ENCODE data around the gene AKR1B1.

Gene AKR1B1

DNA sequence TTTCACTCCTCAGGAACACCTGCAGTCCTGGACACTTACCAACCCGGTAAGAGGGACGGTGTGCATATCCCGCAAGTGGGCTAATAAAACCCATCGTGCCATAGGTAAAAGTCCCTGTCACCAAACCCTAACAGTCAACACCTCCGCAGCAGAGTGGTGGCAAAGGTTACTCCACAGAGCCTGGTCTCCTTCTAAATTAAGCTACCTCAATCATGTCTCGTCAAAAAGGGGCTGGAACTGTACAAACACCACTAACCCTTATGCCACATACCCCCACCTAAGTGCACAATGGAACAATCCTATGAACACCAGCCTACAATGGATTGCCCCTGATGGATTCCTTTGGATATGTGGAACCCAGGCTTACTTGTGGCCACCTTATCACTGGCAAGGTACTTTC is 9.6 kb upstream of the AKR1B1 start:
- no peak for DNase-seq

DNA sequence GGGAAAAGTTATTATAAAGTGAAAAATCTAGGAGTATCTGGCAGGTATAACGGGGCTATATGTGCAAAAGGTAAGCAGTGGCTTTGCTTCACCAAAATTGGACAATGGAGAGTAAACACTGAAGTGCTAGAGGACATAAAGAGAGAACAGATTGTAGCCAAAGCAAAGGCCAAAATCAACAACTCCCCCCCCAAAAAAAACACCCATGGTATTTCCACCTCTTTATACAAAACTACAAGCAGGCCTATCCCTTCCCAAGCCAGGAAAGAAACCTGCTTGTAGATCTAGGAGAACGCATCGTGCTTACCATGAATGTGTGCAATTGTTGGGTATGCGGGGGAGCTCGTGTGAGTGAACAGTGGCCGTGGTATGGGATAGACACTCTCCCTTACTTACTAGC is 9.2 kb upstream of the AKR1B1 start:
- no peak for DNase-seq

DNA sequence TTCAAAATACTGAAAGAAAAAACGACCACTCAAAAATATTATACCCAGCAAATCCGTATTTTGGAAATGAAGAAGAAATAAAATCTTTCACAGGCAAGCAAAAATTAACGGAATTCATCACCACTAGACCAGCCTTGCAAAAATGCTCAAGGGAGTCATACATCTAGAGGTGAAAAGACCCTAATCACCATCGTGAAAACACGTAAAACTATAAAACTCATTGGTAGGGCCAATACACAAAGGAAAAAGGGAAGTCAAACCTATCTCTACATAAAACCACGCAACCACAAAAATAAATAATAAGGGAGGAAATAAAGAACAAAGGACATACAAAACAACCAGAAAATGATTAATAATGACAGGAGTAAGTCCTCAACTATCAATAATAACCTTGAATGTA is 6.6 kb upstream of the AKR1B1 start:
- DNase-seq: no peak

DNA sequence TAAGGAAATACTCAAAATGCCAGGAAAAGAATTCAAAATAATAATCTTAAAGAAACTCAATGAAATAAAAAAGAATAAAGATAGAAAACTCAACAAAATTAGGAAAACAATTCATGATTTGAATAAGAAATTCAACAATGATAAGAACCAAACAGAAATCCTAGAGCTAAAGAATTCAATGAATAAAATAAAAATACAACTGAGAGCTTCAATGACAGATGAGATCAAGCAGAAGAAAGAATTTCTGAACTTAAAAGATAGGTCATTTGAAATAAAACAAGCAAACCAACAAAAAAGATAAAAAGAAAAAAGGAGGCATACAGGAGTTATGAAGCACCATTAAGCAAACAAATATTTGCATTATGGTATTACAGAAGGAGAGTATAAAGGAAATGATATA is 5.6 kb upstream of the AKR1B1 start:
- no peak for DNase-seq

DNA sequence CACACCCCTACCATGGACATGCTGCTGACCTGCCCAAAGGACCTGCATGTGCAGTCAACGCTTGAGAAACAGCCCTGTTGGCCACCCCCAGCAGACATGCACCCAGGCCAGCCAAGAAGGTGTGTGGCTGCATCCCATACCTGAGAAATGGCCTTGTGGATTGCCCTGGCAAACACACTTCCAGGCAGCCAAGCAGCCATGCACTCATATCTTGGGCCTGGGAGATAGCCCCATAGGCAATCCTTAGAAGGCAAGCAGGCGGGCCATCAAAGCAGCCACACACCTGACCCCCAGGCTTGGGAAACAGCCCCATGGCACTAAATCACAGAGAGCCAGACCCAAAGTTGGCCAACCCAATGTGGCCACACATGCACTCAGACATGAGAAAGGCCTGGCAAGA is 4.9 kb upstream of the AKR1B1 start:
- no peak for DNase-seq

DNA sequence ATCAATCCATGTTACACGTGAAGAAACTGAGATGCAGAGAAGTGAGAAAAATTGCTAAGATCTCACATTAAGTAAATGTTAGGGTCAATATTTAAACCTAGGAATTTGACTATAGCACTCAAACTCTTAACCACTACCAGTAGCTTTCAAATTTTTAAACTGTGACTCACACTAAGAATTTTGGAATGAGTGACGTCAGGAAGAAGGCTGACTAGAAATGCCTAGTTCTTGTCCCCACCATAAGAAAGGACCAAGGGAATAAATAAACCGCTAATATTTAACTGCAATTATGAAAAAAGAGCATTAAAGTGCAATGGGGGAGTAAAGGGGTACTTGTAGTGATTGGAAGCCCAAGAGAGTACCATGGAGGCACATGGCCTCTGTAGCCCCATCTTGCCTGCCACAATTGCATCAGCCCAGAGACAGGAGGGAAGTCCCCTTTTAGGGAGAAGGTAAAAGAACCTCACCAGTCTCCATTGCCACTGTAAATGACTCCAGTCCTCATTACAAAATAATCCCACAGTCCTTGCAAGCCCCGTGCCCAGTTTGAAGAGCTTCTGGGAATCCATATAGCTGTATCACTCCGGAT is 3.5 kb upstream of the AKR1B1 start:
- no peak for DNase-seq

DNA sequence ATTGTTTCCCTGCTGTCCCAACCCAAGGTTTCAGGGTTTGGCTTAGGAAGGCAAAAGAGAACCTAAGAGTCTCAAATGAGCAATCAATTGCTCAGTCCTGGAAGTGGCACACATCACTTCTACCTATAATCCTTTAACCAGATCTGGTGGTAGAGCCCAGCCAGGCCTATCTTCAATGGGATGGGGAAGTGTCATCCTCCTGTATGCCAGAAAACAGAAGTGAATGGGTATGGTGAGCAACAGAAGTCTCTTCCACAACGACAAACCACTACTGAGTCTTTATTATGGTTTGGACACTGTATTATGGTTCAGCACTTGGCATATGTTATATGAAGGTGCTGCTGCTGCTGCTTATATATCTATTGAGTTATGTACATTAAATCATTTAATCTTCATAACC is 3.0 kb upstream of the AKR1B1 start:
- no peak for DNase-seq

DNA sequence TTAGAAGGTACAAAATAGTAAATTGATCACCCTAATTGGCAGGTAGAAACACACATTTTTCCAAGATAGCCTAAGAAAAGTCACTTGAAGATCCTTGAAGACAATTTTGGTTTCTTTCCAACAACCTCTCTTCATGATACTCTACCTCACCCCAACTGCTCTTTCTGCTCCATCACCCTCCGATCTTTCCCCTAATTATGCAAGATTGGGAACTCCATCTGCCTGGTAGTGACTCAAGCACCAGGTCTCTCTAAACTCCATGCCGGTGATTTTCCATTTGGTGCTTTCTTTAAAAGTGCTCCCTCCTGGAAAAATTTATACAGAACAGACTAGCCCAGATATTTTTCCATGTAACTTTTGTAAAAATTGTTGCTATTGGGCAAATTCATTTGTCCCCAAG is 1.1 kb upstream of the AKR1B1 start:
- no peak for DNase-seq

DNA sequence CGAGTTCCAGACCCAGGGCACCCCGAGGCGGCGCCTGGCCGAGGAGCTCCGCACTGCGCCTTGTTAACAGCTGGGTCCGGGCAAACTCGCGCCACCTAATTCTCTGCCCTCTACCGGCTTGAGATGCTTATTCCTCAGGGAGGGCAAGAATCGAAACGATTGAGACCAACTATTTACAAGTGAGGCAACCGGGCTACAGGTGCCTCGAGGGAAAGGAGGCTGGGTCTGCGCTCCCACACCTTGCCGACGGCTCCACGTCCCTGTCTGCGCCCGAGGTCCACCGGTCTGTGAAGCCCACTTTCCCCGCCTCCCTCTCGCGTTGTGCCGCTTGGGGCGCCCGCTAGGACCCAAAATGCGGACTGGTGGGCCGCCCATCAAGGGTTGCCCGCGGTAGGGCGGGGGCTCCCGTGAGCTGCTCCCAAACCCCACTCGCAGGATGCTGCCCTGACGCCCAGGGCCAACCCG is 527 bp downstream of the AKR1B1 start:
- DNase-seq: peak; percentile 63

DNA sequence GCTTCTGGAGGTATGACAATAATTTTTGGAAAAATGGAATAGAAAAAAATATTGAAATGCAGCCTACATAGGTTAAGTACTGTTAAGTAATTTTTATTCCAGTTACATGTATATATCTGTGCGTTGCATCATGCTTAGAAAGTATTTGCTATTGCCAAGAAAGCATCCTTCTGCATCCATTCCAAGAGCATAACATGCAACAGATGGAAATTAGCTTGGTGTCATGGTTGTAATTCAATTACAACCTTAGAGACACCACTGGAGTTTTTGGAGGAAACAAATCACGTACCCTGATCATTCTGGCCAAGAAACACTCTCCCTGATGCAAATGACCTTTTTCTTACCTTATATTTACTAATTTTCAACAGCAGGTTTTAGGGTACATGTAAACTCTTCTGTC is 1.7 kb downstream of the AKR1B1 start:
- DNase-seq: no peak

DNA sequence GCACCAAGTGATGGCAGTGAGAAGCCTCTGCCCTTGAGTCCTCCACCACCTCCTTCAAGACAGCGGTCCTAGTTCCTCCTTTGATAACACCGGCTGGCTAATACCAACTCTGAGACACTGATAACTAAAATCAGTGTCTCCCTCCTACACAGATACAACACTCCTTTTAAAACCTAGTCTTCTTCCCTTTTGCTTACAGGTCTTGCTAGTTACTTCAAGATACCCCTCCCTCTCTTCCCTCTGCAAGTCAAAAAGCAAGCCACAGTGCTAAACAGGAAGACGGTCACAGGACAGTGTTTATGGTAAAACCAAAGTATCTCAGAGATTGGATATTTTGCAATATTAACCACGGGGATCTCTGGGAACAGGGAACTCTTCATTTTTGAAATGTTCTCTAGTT is 4.6 kb downstream of the AKR1B1 start:
- no peak for DNase-seq

DNA sequence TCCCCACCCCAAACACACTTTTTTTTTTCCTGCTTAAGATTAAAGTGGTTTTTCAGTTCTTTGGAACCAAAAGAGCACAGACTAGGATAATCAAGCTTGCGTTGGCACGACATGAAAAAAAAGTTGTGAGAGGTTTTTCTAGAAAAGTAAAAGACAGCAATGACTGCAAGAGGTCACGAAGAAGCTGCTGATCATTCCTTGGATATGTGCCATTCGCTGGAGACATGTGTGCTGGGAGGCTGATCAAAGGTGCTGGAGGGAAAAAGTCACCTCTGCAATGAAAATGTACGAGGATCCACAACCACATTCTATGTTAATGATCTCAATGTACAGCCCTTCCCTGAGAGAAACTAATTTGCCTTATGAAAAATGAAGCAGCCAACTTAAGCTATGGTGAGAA is 5.4 kb downstream of the AKR1B1 start:
- DNase-seq: no peak

DNA sequence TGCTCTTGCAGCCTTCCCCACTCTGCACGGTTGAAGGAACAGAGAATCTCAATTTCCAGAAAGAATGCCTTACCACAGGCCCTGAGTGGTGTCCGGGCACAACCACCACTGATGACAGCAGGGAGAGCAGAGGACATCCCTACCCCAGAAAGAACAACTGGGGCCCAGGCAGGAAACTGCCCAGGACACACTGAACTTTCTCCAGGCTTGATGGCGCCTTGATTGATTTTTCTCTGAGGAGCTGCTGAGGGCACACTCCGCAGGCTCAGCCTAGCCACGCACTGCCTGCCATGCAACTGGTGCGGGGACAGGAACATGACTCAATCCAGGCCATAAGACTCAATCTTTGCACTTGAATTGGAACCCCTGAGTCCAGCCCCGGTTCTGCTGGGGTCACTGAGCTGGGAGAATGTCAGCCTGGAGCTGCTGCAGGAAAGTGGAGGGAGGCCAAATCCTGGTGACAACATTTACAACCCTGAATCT is 5.9 kb downstream of the AKR1B1 start:
- no peak for DNase-seq

DNA sequence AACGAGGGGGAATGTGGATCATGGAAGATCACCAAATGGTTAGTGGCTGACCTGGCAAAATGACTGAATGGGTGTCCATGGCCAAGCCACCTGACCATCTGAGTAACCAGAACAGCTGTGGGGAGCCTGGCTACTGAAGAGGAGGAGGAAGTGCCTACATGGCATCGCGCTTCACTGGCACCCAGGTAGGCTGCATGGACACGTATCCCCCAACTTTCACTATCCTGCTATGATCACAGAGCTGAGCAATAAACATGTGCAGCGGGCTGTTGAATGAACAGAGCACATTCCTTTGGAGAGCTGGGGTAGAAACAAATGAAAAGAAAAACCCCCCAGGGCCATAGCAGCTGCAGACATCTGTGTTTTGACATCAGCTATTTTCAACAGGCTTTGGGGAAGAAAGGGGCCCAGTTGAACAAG is 6.5 kb downstream of the AKR1B1 start:
- no peak for DNase-seq

DNA sequence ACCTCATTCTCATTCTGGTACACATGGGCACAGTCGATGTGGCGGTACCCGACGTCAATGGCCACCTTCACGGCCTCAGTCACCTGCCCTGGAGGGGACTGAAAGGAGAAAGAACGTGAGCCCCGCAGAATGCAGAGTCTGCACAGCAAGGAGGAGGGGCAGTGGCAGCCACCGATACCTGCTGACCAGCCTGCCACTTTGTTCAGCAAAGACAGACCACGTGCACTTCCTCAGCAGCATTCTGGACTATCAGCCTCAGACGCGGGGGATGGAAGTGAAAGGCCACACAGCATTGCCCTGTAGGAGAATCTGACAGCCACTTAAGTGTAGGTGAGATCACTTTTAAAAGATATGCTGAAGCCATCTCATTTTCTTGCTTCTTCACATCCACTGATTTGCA is 7.2 kb downstream of the AKR1B1 start:
- no peak for DNase-seq

DNA sequence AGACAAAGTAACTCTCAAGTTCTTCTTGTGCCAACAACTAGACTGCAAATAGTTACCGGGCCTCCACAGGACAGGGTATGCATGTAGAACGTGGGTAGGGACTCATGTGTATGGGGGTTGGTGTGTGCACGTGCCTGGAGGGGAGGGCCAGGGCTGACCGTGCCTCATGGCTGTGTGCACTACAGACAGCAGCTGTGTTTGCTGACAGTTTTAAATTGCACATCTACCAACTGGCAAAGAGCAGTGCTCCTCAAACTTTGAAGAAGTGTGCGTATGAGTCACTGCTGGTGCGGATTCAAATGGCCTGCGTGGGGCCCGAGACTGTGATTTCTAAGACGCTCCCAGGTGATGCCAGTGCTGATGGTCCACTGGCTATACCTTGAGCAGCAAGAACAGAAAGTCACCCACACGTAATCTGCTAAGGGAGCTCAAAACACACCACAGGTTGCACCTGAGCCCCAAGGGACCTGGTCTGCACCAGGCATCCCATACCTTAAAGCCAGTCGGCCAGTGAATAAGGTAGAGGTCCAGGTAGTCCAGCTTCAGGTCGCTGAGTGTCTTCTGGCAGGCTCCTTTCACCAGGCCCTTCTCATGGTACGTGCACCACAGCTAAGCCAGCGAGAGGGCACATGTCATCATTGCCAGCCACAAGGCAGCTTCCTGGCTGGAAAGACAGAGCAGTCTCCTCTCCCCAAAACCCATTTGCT is 8.5 kb downstream of the AKR1B1 start:
- DNase-seq: no peak

DNA sequence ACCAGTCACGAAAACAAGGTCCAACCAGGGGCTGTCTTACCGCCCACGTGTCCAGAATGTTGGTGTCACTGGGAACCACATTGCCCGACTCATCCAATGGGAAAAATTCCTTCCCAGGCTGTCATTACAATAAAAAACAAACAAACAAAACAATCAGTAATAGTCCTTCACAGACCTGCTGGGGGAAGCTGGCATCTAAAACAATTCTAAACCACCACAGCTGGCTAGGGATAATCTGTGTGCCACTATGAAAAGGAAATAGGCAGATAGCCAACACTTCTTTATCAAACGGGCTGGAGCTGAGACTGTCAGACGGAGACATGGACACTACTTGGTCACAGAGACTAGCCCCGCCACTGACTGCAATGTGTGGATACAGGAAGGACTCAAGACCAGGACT is 9.2 kb downstream of the AKR1B1 start:
- DNase-seq: no peak

DNA sequence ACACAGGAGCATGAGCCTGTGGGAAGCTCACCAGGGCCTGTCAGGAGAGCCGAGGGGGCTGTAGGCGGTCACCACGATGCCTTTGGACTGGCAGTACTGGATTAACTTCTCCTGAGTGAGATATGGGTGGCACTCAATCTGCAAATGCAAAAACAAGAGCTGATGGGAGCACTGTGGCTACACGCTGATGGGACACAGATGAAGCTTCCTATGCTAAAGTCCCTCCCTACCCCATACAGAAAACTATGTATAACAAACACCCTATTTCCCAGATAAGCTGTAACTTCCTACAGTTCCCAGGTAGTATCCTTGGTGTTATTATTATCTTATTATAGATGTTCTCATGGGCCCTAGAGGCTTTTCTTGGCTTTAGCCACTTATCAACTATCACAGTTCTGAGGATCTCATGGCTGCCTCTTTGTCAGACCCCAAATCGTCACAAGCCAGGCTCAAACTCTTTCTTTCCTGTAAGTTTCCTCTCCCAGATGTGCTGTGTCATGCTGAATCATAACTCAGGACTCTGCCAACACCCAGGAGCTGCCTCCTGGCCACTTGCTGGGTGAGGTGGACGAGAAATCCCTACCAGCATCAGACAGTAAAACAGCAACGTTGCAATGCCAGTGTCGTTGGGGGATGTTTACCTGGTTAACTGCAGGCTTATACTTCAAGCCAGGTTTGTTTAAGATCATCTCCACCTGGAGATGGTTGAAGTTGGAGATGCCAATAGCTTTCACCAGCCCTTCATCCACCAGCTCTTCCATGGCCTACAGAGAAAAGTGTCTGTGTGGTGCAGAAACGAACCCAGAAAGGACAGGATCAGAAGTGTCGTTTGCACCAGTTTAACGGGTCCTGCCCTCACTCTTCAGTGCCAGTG is 10.3 kb downstream of the AKR1B1 start:
- no peak for DNase-seq

DNA sequence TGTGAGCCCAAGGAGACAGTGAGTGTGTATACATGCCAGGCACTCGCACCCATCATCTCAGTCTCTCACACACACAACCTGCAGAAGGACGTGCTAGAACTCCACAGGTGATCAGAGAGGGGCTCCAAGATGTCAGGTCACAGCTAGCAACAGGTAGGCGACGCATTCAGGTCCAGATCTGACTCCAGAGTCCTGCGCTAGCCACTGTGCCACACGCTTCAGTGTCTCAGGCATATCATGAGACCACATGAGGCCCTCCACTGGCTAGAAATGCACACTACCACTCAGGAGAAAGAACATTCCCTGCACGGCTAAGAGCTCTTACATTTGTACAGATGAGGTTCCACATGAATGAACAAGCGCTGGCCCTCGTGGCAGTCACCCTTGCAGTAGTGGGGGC is 11.5 kb downstream of the AKR1B1 start:
- no peak for DNase-seq

DNA sequence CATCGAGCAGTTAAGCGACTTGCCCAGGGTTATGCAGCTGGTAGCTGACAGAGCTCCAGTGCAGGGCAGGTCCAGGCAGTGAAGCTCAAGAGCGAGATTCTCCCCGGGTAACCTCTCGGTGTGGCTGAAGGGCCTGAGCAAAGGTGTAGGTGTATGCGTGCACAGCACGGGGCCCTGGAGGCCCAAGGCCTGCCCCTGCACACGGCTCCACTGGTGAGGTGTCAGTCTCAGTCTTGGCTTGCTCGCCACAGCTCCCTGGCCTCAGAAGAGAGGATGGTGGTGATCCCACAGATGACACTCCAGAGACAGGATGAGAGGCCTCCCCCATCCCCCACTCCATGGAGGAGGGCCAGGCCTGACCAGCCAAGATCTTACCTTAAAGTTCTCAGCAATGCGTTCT is 12.0 kb downstream of the AKR1B1 start:
- DNase-seq: no peak

DNA sequence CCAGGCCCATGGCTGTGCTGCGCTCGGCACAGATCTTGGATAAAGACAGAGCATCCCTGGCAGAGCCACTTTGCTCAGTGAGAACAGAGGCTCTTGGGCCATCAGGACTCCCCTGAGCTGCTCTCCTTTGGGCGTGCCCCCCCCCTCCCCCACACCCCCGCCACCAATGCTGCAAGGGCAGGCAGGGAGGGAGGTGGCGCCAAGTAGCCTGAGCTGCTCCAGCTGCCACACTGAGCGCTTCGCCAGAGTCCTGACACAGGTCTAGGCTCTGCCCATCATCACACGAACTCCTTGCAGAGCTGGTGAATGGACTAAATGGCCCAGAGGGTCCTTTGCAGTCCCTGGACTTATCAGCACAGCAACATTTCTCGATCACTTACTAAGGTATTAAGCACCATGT is 12.5 kb downstream of the AKR1B1 start:
- DNase-seq: no peak

DNA sequence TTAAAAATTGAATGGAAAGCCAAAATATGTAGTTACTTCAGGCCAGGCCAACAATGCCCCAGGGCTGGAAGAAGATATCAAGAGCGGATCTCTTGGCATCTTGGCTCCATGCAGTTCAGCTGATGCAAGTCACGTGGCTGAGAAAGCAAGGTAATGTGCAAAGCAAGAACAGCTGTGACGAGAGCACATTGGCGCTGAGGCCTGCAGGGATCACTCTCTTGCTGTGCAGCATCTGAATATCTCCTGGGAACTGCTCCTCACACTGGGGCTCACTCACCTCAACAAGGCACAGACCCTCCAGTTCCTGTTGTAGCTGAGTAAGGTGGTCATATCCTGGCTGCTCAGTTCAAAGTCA is 14.0 kb downstream of the AKR1B1 start:
- no peak for DNase-seq

DNA sequence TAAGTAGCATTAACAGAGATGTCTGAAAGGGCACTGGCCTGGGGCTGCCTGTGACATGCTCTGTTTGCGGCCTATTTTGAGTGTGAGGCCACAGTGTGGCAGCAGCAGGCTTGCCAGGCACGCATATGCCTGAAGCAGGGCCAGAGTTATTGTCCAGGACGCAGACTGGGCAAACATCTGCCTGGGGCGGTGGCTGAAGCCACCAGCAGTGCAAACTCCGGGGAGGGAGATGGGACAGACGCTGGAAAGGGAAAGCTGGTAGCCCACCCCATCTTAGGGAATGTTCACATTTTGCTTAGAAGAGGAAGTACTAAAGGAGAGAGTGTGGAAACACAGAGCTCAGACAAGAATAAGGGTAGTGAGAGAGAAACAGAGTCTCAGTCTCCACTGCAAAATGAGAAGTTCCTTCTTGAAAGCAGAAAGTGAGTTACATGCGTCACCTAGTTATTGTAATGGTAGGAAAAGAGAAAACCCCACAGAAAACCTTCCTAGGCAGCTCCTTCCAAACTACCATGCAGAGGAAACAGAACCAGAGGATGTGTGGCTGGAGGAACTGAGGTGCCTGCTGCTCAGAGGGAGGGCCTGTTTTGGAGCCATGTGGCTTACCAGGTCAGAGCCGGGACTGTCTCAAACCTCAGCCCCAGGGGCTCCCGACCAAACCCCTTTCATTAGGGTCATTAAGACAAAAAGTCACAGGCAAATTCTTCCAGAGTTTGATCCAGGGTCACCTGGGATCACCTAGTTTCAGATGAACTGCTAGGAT is 14.5 kb downstream of the AKR1B1 start:
- no peak for DNase-seq

All from activated naive CD4-positive, alpha-beta T cell treated with Interleukin-2 at 50 U/mL for 16 hours (primary cell).